ENCODE data around the gene SYT14.
"Not testable (repeated sequence)": the region's sequence is repeated elsewhere in the genome, so short reads cannot be mapped to it uniquely, and the experiment has no call there.

SYT14 gene

DNA sequence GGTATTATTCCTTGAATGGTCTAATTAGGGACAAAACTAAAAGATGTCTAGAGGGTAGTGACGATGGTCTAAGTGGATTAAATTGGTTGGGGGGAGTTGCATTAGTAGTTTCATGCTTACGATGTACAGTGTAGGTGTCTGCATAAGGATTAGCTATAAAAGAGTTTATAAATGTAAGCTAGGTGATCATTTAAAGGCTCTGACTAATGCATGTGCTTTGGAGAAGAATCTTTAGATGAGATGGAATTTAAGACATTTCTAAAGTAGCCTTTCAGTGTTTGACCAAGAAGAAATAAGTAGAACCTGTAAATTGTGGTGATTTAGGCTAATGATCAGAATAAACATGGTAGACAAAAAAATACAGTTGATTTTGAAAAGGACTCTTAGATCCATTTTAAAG, 7.4 kb downstream of the SYT14 start:
- no peak for DNase-seq

DNA sequence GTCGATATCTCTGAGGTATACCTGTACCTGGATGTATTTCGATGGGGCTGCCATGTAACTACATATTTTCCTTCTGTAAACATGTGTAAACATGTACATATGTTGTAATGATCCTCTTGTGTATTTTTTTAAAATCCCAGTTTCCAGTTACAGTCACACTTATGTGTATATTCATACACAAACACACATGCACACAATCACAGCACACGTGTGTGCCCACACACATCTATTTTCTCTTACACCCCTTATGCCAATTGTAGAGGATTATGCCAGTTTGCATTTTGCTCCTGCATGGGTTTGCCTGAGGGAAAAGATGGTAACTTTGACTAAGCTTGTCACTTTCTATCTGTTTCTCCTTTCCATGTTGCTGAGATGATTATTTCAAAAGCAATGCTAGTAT, 10.1 kb downstream of the SYT14 start:
- no peak for DNase-seq

DNA sequence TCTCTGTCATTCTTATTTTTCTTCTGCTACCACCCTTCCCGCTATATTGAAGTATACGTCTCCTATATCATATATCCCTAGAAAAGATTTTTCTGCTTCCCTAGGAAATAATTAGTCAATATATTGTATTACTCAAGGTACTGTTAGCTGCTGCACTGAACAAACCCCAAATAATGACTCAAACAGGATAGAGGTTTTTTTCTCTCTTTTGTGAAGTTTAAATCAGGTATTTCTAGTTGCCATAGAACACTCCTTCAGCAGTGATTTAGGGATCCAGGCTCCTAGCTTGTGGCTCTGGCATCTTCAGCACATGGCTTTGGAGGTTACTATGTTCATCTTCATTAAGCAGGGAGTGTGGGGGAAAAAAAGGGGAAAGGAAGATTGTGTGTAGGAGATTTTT, 18.1 kb downstream of the SYT14 start:
- DNase-seq: no peak

DNA sequence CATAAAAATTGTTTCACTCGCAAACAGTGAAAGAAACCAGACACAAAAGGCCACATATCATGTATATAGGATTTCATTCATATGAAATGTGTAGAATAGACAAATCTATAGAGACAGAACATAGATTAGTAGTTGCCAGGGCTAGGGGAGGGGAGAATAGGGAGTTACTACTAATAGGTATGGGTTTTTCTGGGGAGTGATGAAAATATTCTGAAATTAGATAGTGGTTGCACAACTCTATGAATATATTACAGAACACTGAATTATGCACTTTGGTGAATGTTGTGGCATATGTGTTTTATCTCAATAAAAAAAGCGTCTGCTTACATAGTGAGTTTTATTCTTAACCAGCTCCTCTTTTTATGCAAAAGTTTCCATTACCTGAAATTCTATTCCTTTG, 21.6 kb downstream of the SYT14 start:
- no peak for DNase-seq

DNA sequence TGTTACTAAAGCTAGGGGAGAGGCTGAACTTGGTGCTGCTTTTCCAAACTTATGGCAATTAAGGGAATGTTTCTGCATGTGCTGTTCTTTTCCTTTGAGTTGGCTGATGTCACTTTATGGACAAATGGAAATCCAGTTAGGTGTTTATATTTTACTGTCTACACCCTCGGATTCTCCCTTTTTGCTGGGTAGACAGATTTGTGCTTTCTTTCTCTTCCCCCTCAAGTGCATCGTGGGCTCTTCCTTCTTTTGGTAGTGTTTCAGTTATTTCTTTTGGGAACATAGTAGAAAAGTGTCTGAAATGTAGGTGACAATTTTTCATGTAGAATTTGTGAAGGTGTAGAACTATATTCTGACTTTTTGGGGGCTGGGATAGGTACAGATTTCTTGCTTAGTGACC, 22.9 kb downstream of the SYT14 start:
- DNase-seq: no peak

DNA sequence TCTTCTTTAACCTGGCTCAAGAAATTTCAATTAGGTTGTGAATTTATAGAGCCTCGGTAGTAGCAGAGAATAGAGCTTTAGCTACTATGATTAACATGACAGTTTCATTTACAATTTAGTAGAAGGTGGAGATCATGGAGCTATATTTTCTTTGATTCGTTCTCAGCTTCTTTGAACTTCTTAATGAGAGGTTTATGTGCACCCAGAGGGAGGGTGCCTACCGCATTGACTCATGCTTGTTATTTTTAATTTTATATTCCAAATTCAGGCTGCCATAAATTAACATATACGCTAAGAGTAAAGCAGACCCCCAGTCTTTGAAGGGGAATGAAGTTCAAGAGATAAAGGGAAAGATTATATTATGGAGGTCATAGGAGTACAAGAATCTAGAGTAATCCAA, 24.4 kb downstream of the SYT14 start:
- DNase-seq: no peak

DNA sequence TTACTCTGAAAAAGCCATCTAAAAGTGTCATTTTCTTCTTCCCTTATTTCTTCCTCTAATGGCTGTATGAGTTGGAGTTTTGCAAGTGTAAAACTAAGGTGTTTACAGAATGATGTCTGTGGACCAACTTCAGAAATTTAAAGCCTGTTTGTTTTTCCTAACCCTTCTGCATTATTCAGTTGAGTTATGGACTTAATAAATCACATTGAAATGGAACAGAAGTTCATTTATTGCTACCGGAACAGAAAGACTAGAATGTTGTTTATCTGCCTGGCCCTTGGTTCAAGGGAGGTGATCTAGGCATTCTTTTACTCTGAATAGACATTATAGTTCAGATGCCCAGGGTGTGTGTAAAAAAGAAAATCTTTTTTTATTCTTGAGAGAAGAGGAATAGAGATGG, 24.8 kb downstream of the SYT14 start:
- no peak for DNase-seq

DNA sequence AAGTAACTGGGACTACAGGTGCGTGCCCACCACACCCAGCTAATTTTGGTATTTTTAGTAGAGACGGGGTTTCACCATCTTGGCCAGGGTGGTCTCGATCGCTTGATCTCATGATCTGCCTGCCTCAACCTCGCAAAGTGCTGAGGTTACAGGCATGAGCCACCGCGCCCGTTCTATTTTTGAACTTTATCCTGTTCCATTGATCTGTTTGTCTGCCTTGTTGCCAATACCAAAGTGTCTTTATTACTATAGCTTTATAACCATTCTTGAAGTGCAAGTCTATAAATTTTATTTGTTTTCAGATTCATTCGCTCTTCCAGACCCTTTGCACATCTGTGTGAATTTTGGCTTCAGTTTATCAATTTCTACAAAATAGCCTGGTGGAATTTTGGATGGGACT, 28.0 kb downstream of the SYT14 start:
- DNase-seq: no peak

DNA sequence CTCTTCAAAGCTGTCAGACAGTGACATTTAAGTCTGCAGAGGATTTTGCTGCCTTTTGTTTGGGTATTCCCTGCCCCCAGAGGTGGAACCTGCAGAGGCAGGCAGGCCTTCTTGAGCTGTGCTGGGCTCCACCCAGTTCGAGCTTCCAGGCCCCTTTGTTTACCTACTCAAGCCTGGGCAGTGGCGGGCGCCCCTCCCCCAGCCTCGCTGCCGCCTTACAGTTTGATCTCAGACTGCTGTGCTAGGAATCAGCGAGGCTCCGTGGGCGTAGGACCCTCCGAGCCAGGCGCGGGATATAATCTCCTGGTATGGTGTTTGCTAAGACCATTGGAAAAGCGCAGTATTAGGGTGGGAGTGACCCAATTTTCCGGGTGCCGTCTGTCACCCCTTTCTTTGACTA, 40.7 kb downstream of the SYT14 start:
- not testable (repeated sequence) for DNase-seq

DNA sequence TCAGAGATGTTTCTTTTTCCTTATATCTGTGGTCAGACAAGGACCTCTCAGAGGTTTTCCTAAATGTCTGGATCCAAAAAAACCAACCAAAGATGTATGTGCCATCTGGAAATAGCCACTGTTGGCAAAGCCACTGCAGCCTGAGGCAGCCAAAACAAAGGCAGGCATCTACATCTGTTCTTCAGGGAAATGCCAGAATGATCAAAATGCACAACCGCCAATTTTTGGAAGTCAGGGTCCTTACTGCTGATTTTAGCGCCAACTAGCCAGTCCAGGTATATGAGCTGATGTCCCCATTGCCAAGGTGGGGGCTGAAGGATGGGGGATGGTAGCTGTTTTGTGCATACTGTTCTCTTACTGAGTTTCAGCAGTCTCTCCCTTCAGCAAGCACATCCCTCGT, 45.9 kb downstream of the SYT14 start:
- no peak for DNase-seq

DNA sequence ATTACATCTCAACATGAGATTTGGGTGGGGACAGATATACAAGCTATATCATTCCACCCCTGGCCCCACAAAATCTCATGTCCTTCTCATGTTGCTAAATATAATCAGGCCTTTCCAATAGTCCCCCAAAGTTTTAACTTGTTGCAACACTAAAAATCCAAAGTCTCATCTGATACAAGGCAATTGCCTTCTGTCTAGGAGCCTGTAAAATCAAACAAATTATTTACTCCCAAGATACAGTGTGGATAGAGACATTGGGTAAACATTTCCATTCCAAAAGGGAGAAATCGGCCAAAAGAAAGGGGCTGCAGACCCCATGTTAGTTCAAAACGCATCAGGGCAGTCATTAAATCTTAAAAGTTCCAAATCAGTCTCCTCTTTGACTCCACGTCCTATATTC, 47.0 kb downstream of the SYT14 start:
- DNase-seq: no peak

DNA sequence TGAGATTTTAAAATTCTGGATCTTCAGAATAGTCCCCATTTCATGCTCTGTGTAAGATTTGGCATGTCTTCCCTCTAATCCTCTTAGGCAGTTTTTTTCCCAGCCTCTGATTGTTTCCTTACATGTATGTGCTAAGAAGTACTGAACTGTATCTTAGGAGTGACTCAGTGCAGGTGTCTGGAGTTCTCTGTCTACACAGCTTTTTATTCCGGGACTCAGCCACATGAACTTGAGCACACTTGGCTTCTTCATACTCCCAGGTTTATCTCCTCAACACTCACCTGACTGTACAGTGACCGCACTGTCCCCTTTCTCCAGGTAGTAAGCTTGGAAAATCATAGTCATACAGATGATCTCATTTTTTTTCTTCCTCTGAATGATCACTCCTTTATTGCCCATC, 50.7 kb downstream of the SYT14 start:
- DNase-seq: no peak

DNA sequence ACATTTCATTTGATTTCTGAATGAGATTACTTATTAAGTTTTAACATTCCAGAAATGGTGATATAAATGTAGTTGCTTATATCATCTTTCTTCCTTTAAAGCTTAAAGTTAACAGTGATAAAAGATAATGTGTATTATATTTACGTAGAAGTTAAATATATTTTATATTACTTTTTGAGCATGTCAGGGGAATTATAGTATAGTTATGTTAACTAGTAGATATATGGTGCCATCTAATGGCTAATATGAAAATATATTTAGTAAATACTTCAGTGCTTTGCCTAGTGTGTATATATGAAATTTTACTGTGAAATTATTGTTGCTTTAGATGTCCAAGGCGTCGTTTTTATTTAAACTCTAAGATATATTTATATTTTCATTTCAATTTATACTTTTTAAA, 51.5 kb downstream of the SYT14 start:
- peak; percentile 18 for DNase-seq

DNA sequence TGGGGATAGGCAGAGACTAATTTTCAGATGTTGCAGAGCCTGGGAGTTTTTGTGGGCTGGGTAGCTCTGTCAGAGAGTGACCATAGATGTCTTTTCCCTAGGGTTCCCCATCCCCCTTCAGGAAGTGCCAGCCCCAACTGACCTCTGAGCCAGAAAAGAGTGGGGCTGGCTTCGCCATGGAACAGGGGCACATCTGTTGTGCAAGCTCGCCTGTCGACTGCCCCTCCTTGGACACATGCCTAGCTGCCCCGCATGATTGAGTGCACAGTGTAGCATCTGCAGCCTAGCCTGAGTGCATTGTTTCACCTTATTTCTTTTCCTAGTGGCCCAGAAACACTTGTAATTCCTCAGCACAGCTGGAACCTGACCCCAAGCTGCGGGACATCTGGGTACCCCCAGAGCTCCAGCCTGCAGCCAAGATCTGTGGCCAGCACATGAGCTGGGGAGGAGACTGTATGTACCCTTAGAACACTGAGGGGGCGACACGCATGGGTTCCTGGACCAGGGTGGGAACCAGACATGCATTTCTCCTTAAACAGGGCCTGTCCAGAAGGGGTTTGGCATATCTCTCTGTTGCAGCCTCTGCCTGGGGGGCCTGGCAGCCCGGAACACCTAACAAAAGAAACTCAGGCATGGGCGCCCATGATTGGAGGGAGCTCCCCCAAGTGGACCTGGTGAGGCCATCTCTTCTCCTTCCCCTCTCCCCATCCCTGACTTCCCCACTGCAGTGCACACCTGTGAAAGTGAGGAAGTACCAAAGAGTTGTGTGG, 55.2 kb downstream of the SYT14 start:
- no peak for DNase-seq

DNA sequence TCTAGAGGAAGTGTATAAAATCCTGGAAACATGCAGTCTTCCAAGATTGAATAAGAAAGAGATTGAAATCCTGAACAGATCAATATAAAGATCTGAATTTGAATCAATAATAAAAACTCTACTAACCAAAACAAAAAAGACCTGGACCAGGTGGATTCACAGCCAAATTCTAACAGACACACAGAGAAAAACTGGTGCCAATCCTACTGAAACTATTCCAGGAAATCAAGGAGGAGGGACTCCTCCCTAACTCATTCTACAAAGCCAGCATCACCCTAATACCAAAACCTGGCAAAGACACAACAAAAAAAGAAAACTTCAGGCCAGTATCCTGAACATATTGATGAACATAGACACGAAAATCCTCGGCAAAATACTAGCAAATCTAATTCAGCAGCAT, 58.3 kb downstream of the SYT14 start:
- DNase-seq: no peak

DNA sequence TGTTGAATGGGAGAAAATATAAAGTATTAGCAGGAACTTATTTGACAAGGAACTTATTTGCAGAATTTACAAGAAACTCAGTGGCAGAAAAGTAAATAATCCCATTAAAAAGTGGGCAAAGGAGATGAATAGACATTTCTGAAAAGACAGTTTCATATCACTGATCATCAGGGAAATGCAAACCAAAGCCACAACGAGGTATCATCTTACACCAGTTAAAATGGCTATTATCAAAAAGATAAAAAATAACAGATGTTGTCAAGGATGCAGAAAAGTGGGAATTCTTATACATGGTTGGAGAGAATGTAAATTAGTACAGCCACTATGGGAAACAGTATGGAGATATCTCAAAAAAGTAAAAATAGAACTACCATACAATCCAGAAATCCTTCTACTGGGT, 61.0 kb downstream of the SYT14 start:
- no peak for DNase-seq

DNA sequence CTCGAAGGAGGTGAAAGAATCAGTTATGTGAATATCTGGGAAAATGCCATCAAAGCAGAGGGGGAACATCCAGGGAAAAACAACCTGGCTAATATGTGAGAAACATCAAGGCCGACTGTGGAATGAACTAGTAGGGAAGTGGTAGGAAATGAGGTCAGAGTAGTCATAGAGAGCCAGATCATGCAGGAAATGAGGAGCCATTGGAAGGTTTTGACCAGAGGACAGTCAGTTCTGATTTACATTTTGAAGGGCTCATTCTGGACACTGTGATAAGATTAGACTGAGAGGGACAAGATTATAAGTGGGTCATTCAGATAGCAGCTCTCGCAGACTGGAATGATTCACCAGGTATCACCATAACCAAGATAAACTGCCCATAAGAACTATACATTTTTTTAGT, 63.7 kb downstream of the SYT14 start:
- DNase-seq: no peak

DNA sequence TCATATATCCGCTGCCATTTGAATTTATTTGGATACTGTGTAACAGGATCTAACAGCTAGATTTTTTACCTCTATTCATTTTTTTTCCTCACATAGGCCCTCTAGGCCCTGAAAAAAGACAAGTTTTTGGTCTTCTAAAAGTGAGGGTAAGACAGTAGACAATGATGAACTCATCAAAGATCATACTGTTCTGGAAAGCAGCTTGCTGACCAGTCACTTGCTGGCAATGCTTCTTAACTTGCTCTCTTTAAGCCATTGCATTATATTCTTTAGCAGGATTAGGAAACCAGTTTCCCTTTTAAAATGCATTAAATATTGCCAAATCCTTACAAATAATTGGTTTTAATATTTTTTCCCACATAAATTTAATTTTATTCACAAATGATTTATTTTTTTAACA, 65.5 kb downstream of the SYT14 start:
- no peak for DNase-seq

DNA sequence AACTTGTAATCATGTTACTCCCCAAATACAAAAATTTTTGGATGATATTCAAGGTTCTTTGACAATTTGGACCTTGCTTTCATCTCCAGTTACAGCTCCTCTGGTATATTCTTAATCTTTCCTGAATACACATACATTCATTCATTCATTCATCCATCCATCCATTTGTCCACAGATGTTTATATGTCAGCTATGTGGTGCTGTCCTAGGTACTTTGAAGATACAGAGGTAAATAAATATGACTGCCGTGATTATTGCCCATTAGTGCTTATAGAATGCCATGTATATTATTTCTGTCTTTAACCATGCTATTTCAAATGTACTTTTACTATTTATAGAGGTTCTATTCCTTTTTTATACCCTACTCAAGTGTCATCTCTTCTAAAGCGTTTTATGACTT, 72.1 kb downstream of the SYT14 start:
- no peak for DNase-seq

DNA sequence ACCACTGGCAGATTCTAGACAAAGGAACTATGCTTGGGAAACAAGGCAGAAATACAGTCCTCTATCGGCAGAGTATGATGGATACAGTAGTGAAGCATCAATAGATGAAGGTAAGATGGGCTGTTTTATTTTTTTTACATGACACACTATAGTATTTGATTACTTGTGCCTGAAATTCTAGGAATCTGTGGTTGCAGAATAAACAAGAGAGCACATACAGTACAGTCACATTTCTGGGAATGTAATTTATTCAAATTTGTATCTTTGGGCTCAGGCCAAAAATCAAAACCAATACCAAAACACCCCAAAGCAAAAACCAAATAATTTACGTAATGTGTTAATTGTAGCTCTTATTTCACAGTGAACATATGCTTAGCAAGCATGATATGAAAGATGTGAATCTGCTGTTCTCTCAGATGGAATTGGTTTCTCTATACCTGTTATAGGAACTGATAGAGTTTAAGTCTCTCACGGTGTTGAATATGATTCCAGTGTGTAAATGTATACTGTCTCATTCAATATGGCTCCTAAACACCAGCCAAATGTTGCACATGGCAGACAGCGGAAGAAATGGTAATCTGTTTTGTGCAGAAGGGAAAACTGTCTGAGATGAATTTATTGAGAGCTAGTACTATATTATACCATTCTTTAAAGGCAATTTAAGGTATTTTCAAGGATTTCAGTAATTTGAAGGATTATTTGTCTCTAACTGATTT, 83.3 kb downstream of the SYT14 start:
- DNase-seq: no peak

DNA sequence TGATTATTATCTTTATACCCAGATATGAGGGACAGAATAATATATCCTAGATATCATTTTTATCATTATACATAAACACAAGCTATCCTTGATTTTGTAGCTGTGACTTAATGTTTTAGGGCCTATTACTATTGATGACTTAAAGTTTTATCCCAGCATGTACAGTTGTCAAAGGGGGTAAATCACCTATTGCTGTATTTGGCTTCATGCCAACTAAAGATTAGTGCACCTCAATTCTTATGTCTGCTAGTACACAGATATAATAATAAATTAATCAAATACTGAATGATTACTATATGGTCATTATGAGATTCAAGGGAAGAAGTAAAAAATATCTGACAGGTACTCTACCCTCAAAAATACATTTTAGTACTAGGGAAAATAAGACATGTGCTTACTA, 84.0 kb downstream of the SYT14 start:
- DNase-seq: no peak

DNA sequence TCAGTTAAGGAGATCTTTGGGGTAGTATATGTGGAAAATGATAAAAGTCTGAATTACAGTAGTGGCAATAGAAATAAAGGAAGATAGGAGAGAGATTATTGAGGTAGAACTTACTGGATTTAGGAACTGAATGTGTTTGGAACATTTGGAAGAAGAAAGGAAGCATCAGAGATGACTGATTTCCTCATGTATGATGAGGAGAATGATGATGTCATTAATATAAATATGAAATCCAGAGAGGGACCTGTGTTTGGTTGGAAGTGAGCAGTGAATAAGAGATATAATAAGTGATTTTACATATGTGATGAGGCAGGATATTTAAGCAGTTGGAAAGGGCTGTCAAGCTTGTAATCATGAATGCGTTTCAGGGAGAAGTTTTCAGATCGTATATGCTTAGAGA, 86.3 kb downstream of the SYT14 start:
- DNase-seq: no peak

DNA sequence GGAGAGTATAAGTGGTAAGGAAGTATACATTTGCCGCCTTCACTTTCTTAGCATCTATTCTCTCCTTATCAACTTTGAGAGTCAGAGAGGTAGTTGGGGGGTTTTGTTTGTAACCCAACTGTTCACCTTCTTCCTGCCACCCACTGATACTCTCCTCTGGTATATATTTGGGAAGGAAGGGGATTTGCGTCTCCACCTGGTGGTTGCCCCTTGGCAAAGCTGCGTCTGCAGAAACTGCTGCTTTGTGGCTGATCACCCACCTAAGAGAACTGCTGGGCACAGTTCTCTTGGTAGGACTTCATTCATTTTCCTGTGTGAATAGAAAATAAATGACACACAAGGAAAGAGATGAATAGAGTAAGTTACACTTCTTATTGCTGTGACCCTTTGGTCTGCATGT, 87.0 kb downstream of the SYT14 start:
- DNase-seq: no peak

DNA sequence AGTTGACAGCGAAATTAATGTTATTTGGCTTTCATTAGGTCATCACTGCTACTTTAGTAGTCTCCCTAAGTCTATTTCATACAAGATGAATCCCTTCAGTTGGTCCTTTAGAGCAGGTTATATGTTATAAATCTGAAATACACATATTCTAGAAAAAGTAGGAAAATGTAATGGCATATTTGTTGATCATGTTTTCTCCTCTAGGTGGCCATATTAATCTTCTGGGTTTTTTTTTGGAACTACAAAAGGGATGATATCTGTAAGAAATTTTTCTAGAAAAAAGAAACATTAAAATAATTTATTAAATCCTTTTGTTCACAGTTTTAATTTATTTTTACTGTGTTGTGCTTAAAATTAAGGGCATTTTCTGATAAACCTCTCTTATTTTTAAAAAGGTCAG, 87.9 kb downstream of the SYT14 start:
- no peak for DNase-seq

DNA sequence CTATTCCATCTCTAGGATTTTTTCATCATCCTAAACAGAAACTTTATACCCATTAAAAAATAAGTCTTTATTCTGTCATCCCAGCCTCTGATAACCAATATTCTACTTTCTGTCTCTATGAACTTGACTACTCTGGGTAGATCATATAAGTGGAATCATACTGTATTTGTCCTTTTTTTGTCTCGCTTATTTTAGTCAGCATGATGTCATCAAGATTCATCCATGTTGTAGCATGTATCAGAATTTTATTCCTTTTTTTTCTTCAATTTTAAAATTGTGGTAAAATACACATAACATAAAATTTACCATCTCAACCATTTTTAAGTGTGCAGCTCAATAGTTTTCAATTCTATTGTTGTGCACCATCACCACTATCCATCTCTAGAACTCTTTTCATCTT, 90.0 kb downstream of the SYT14 start:
- DNase-seq: no peak

Measured in NCI-H2227 treated with DMSO at 0.1 percent for 48 hours (cell line).